K562 (cell line): ENCODE measurements around the gene SENP1. TPM values are rescaled to one million over a fixed set of nuclear protein-coding genes. Genes with fewer than 3 reads are reported as not detected.
"Not testable (repeated sequence)": the region's sequence is repeated elsewhere in the genome, so short reads cannot be mapped to it uniquely, and the experiment has no call there.

Source experiments
- ATAC-seq: fragments of 200-7000 bp; cut with Tn5 transposase; 3 replicates; pipeline ENCODE4 v1.9.1; 2020; ENCODE audit warnings: moderate library complexity
- BruUV-seq: library from RNA; stranded (reverse); fragments of 400-500 nt; replicated peaks from 2 replicates; lab custom pipeline; 2021; lab: Mats Ljungman, UMichigan
- CTCF ChIA-PET: fragments of 300-600 bp; formaldehyde crosslinking; extraction: SDS; loops from one replicate; lab custom pipeline; 2021; ENCODE audit warnings: low intra/inter-chr PET ratio; lab: Yijun Ruan, JAX
- POLR2A ChIA-PET: fragments of 300-600, 350-650 bp; sonication (Branson Sonifier 250); formaldehyde crosslinking; extraction: SDS; loops from one replicate; lab custom pipeline; 2021; ENCODE audit warnings: antibody characterized with exemption, inconsistent platforms; lab: Yijun Ruan, JAX
- DNase-seq, 4 experiments: peaks; one replicate each; pipeline versions ENCODE4 v3.0.0 to v3.0.0-alpha.2; 2011 to 2018; ENCODE audit warnings: low spot score in 3 of 4, mixed read lengths in 3 of 4; ENCODE audit errors: extremely low read depth in 1 of 4
- FAIRE-seq: peaks from 2 replicates; lab custom pipeline; 2011; peaks lifted over from hg19 to GRCh38; lab: Jason Lieb, UNC
- H2AFZ ChIP-seq: 2 replicates; pipeline ENCODE4 v1.6.0; 2011; ENCODE audit warnings: low read depth, low read length, control low read depth, inconsistent platforms
- H3K27ac ChIP-seq: fragments of 200-600 bp; 3 replicates; pipeline ENCODE4 v1.8.0; 2011; ENCODE audit warnings: low read depth, mild to moderate bottlenecking, control low read depth, inconsistent platforms, low read length, moderate library complexity, mixed read lengths; ENCODE audit errors: extremely low read depth
- H3K27me3 ChIP-seq, 2 experiments: fragments of 300-600 bp in 1 of 2; 2 replicates in 1 of 2; 3 replicates in 1 of 2; pipeline versions ENCODE4 v1.6.0 to v1.8.0; 2011; ENCODE audit warnings: inconsistent platforms in 2 of 2, low read length in 2 of 2, mild to moderate bottlenecking in 1 of 2, mixed read lengths in 1 of 2, moderate library complexity in 1 of 2; ENCODE audit not compliant: control insufficient read depth in 2 of 2, insufficient read depth in 2 of 2
- H3K36me3 ChIP-seq: fragments of 300-600 bp; 3 replicates; pipeline ENCODE4 v1.8.0; 2011; ENCODE audit warnings: mild to moderate bottlenecking, low read length, inconsistent platforms; ENCODE audit not compliant: control insufficient read depth, insufficient read depth
- H3K4me1 ChIP-seq, 2 experiments: fragments of 200-600 bp in 1 of 2; replicated peaks in 1 of 2; 2 replicates in 1 of 2; 3 replicates in 1 of 2; pipeline versions ENCODE4 v1.5.1 to v1.8.0; 2011; ENCODE audit warnings: inconsistent platforms in 2 of 2, low read length in 2 of 2, mild to moderate bottlenecking in 1 of 2, mixed read lengths in 1 of 2, moderate library complexity in 1 of 2; ENCODE audit not compliant: control insufficient read depth in 2 of 2, insufficient read depth in 2 of 2
- H3K4me2 ChIP-seq: 2 replicates; pipeline ENCODE4 v1.6.1; 2011; ENCODE audit warnings: low read length, control low read depth, inconsistent platforms, mixed read lengths; ENCODE audit not compliant: insufficient read depth
- H3K4me3 ChIP-seq: fragments of 200-600 bp; sonication (generic), shearing (Covaris generic); 2 replicates; pipeline ENCODE4 v1.5.1; 2016; ENCODE audit warnings: control low read depth, inconsistent platforms
- H3K79me2 ChIP-seq: fragments of 200-600 bp; 3 replicates; pipeline ENCODE4 v1.8.0; 2011; ENCODE audit warnings: low read length, inconsistent platforms; ENCODE audit not compliant: control insufficient read depth, insufficient read depth
- H3K9ac ChIP-seq, 2 experiments: 2 replicates each; pipeline versions ENCODE4 v1.6.0 to v1.6.1; 2011; ENCODE audit warnings: low read depth in 2 of 2, low read length in 2 of 2, control low read depth in 1 of 2, inconsistent platforms in 1 of 2, mild to moderate bottlenecking in 1 of 2, mixed read lengths in 1 of 2; ENCODE audit not compliant: insufficient read depth in 1 of 2
- H3K9me1 ChIP-seq: one replicate; pipeline ENCODE4 v1.6.0; 2011; ENCODE audit warnings: inconsistent platforms, mild to moderate bottlenecking, low read length, moderate library complexity; ENCODE audit not compliant: control insufficient read depth, insufficient read depth
- H3K9me3 ChIP-seq: replicated peaks from 2 replicates; pipeline ENCODE4 v1.5.1; 2011; ENCODE audit warnings: low read depth, low read length, inconsistent platforms; ENCODE audit not compliant: control insufficient read depth, insufficient read depth
- H4K20me1 ChIP-seq: replicated peaks from 2 replicates; pipeline ENCODE4 v1.6.1; 2011; ENCODE audit warnings: low read length, inconsistent platforms, mixed read lengths; ENCODE audit not compliant: control insufficient read depth, insufficient read depth
- CTCFL ChIP-seq: IDR thresholded peaks from 2 replicates; pipeline ENCODE4 v1.6.1; 2011; ENCODE audit warnings: borderline replicate concordance, low read depth, mild to moderate bottlenecking, moderate library complexity, low read length; ENCODE audit not compliant: insufficient read depth, poor library complexity, severe bottlenecking
- KDM5B ChIP-seq: fragments of 200-600 bp; sonication (generic); IDR thresholded peaks from 2 replicates; pipeline ENCODE4 v1.6.1; 2012; ENCODE audit warnings: low read depth, mild to moderate bottlenecking, moderate library complexity, low read length, control low read depth, inconsistent platforms; ENCODE audit not compliant: insufficient replicate concordance
- PREB ChIP-seq: sonication (generic); formaldehyde crosslinking; IDR thresholded peaks from 2 replicates; pipeline ENCODE4 v1.8.1; 2023; ENCODE audit warnings: mild to moderate bottlenecking, missing genetic modification reagents
- RCOR1 ChIP-seq, 2 experiments: IDR thresholded peaks; 2 replicates each; pipeline ENCODE4 v1.6.1; 2012; ENCODE audit warnings: low read depth in 2 of 2, low read length in 2 of 2, borderline replicate concordance in 1 of 2, improper control_type of control experiment in 1 of 2
- WGBS: fragments of 100-300 bp; shearing (Covaris generic); methylation state at CpG from one replicate; pipeline ENCODE4 v1.1.6; 2016; ENCODE audit warnings: low coverage, mixed read lengths; ENCODE audit not compliant: insufficient coverage; ENCODE audit errors: missing lambda C conversion rate; 5-methylcytosine and 5-hydroxymethylcytosine counted together
- in situ Hi-C: fragments of 300-500 bp; cut with MboI; formaldehyde crosslinking; loops from 4 replicates; pipeline ENCODE4 v1.15.0; 2018; ENCODE audit warnings: inconsistent platforms, mixed read lengths
- intact Hi-C: fragments of 100-400 bp; cut with micrococcal nuclease; formaldehyde crosslinking; loops from 2 replicates; pipeline ENCODE4 v1.14.2; 2022
- polyA plus RNA-seq, 8 experiments: library from polyadenylated mRNA; depleted of rRNA in 4 of 8; stranded (reverse) in 5 of 8; unstranded in 3 of 8; fragments of >200 nt; fragmentation: Nextera tagmentation in 2 of 8; fragmentation: Illumina TruSeq in 1 of 8; extraction: Ambion mirVana in 2 of 8; extraction: Trizol in 1 of 8; gene quantifications; 2 replicates each; pipeline versions ENCODE4 v1.2.1 to v1.2.3, GENCODE V29; 2011 to 2014; ENCODE audit warnings: inconsistent platforms in 1 of 8, missing spikeins in 1 of 8
- total RNA-seq, 7 experiments: library from RNA; depleted of rRNA in 6 of 7; stranded (reverse); fragments of >200 nt in 6 of 7; fragmentation: Illumina TruSeq in 2 of 7; extraction: Trizol in 2 of 7; gene quantifications; 2 replicates each; pipeline versions ENCODE4 v1.2.1 to v1.2.3, GENCODE V29; 2011 to 2021; ENCODE audit warnings: low replicate concordance in 1 of 7

SENP1 gene
- total and polyA plus RNA-seq, 9 of the 15 experiments (the other 6 are each of a cell fraction or from before 2014, with no cell fraction given): 15.5 to 59.0 (median 36.3) TPM

GRCh38 chr12:48115957-48116356, 10.1 kb upstream of the SENP1 start (continued):
- no peak for TF ChIP-seq PREB (CRISPR knock-in tag)
- no peak for TF ChIP-seq KDM5B
- no peak for TF ChIP-seq RCOR1 (IDR thresholded peaks at IDR 0.05; ENCODE audit: borderline replicate concordance in 1 of 2, low read depth in 2 of 2, low read length in 2 of 2)
- TF ChIP-seq CTCFL: no peak

GRCh38 chr12:48111312-48111693, 5.4 kb upstream of the SENP1 start:
- not testable (repeated sequence) for FAIRE-seq

More at GRCh38 chr12:48111312-48111693, 5.4 kb upstream of the SENP1 start:
- H2AFZ ChIP-seq, H3K27ac ChIP-seq, ATAC-seq, intact Hi-C loops, in situ Hi-C loops, H3K9me1 ChIP-seq, H3K27me3 ChIP-seq, H3K4me3 ChIP-seq, H3K4me2 ChIP-seq, H3K4me1 ChIP-seq, H4K20me1 ChIP-seq, BruUV-seq, H3K36me3 ChIP-seq, DNase-seq, H3K79me2 ChIP-seq, CTCF ChIA-PET, H3K9ac ChIP-seq, H3K9me3 ChIP-seq: not testable (repeated sequence)
- WGBS: 64% methylated on average over 5 of the region's 5 CpGs
- POLR2A ChIA-PET: interaction anchor here (1.4 kb wide), 1 partner anchor 7 kb away, joined by 4 read pairs; the partner anchor contains the start of gene PFKM
